HG02943 (cell line): ENCODE data around the gene ABCG4.
"Not testable (repeated sequence)": the region's sequence is repeated elsewhere in the genome, so short reads cannot be mapped to it uniquely, and the experiment has no call there.

Experiments used
- ATAC-seq: cut with Tn5 transposase; IDR thresholded peaks from one replicate; pipeline ENCODE4 v1.9.1; 2021; ENCODE audit warnings: mild to moderate bottlenecking, low read depth, moderate library complexity; ENCODE audit not compliant: unreplicated experiment

The ABCG4 gene

DNA sequence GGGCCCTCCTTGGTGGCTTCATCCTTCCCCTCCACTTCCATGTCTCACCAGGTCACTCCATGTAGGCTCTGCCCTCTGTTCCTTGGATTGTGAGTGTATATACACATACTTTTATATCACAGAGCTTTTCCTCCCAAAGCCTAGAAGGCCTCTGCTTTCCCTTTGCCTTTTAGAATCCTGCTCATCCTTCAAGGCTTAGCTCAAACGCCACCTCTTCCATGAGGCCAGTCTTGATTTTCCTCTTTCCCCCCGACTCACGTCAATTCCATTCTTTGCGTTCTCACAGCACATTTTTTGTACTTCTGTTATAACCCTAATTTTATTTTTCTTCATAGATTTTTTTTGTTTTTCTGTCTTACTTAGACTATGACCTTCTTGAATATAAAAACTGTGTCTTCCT lies 3.8 kb downstream of the ABCG4 start:
- ATAC-seq, result no peak

DNA sequence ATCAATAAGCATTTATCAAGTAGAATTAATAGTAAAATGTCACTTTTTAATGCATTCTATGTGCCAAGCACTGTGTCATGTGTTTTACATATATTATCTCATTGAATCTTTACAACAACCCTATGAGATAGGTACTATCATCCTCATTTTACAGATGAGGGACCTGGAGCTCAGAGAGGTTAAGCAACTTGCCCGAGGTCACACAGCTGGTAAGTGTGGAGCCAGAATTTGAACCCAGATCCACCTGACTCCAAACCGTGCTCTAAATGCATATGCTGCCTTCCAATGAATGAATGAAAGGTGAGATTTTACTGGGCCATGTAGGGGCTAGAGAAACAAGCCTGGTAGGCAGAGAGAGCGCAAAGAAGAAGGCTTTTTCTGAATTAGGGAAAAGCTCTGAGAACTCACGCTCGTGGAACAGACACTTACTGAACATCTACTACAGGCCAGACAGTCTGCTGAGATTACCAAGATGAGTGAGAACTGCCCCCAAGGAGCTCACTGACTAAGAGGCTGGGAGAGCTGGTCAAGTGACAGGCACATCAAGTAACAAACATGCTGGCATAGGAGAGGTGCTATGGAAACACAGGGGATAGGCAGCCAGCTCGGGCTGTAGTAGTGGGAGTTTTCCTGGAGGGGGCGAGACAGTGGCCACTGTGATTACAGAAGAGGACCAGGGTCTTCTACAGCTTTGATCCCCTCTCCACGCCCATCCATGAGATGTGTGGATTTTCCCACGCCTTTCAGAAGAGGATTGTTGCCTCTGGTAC lies 4.4 kb downstream of the ABCG4 start:
- ATAC-seq, result no peak

DNA sequence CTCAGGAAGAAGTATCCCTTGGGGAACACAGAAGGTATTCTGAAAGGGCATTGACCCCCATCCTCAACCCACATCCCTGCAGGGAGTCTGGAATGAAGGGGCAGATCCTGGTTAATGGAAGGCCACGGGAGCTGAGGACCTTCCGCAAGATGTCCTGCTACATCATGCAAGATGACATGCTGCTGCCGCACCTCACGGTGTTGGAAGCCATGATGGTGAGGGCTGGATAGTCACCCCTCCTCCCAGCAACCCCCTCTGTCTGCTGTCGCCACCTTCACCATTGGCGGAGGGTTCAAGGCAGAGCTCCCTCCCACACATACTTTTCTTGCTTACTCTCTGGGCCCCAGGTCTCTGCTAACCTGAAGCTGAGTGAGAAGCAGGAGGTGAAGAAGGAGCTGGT lies 5.3 kb downstream of the ABCG4 start:
- no peak for ATAC-seq

DNA sequence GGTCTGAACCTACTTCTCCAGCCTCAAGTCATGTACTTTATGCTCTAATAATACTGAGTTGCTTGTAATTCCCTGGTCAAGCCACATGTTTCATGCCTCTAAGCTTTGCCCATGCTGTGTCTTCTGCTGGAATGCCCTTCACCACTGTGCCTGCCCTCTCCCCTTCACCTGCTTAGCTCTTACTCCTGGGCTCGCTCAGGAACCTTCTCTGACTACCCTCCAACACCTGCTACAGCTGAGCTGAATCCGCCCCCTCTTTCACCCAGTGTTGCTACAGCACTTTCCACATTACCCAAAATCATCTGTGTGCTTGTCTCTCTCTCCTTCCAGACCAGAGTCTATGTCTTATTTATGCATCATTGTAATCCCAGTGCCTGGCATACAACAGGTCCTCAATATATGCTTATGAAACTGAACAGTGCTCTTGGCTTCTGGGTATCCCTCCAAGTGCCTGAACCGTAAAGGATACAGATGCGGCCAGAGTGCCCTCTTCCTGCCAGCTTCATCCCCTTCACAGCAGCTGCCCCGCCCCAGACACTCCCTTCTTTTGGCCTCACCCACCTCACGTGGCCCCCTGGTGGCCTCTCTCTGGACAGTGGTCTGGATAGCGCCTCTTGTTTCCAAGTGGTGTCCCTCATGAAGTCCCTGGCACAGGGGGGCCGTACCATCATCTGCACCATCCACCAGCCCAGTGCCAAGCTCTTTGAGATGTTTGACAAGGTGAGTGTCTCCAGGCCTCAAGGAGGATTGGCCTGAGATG lies 7.1 kb downstream of the ABCG4 start:
- no peak for ATAC-seq

DNA sequence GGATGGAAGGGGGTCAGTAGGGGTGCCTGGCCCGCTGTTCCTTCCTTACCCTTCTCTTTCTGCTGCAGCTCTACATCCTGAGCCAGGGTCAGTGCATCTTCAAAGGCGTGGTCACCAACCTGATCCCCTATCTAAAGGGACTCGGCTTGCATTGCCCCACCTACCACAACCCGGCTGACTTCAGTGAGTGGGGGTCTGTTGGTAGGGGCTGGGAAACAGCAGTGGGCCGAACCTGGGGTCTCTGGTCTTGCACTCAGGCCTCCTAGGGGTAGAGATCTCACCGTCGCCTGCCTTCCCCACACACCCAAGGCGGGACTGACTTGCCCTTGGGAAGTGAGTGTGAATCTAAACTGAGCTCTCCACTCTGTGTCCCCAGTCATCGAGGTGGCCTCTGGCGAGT lies 7.6 kb downstream of the ABCG4 start:
- ATAC-seq, result no peak

DNA sequence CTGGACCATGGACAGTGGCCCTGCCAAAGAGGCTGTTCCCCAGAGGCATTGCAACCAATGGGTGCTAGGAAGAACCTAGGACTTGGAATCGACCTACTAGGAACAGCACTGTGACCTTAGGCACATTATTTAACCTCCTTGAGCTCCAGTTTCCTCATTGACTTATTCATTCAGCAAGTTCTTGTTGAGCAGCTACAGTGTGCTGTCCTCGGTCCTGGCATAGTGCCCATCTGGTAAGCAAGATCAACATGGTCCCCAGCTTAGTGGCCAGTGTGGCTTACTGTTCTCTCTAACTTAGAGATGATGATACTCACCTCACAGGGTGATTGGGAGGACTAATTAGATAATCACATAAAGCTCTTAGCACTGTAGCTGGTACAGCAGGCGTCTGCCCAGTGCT lies 8.2 kb downstream of the ABCG4 start:
- no peak for ATAC-seq

DNA sequence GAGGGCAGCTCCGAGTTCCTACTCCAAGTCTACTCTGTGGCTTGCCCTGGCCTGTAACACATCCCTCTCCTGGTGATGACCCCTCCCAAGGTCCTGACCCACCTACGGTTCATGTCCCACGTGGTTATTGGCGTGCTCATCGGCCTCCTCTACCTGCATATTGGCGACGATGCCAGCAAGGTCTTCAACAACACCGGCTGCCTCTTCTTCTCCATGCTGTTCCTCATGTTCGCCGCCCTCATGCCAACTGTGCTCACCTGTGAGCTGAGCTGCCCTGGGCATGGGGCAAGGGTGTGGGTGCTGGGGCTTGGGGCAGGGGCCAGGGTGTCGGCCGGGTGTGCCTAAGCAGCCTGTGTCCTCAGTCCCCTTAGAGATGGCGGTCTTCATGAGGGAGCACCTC lies 9.6 kb downstream of the ABCG4 start:
- no peak for ATAC-seq

DNA sequence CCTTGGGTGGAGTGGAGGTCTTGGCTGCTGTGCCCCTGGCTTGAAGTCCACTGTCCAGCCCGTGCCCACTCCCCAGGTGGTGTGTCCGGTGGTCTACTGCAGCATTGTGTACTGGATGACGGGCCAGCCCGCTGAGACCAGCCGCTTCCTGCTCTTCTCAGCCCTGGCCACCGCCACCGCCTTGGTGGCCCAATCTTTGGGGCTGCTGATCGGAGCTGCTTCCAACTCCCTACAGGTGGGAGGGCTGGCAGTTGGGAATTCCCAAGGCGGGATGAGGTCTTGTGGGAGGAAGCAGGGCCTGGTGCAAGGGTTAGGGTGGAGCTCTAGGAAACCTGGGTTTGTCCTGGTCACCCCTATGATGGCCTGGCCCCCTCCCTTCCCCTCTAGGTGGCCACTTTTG lies 11.3 kb downstream of the ABCG4 start:
- ATAC-seq, result no peak

DNA sequence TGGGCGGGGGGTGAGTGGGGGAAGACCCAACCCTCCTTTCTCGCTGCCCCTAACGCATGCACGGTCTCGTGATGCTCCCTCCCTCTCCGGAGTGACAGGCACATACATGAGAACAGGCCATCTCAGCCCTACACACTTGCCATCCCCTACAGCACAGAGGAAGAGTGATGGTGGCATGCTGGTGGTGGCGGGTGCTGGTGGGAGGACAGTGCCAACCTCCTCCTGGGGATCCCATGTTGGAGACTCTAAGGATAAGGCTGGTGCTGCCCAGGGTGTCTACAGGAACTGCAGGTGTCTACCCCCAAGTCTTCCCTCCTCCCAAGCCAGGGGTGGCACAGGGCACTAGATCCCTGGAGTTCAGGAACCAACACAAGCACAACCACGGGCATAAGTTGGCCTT lies 13.0 kb downstream of the ABCG4 start:
- ATAC-seq, result no peak

DNA sequence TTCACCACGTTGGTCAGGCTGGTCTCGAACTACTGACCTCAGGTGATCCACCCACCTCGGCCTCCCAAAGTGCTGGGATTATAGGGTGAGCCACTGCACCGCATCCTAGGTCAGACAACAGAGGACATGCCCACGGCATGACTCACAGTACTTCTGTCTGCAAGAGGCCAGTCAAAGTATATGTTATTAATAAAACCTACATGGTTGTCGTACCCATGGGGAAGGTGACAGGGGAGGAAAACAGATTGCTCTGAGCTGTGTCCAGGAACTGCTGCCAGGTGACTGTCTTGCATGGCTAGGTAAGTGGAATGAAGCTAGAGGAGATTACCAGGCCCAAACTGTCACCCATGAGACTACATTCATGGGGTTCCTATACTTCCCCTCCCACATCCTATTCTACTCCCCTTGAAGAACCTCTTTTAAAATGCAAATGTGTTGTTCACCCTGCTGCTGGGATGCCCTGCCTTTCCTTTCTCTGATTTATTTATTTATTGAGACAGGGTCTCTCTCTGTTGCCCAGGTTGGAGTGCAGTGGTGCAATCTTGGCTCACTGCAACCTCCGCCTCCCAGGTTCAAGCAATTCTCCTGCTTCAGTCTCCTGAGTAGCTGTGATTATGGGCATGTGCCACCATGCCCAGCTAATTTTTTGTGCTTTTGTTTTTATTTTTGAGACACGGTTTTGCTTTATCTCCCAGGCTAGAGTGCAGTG lies 17.7 kb downstream of the ABCG4 start:
- ATAC-seq, result no peak

DNA sequence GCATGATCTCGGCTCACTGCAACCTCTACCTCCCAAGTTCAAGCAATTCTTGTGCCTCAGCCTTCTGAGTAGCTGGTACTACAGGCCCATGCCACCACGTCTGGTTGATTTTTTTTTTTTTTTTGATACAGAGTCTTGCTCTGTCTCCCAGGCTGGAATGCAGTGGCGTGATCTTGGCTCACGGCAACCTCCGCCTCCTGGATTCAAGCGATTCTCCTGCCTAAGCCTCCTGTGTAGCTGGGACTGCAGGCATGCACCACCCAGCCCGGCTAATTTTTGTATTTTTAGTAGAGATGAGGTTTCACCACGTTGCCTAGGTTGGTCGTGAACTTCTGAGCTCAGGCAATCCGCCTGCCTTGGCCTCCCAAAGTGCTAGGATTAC lies 18.2 kb downstream of the ABCG4 start:
- not testable (repeated sequence) for ATAC-seq

DNA sequence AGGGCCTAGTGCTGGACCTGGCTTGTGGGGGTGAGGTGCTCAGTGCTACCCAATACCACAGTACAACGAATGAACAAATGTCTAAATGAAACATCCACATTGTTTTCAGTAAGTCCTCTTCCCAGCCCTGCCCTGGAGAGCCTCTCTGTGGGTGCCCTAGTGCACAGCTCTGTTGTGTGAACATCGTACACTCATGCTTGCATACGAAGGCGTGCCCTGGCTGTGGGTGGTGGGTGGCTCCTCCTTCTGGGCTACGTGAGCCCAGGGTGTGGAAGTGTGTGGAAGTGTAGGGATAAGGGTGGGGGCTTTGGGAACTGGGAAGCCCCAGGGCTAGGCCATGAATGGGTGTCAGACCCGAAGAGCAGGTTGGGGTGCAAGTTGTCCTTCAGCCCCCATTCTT lies 19.1 kb downstream of the ABCG4 start:
- no peak for ATAC-seq

DNA sequence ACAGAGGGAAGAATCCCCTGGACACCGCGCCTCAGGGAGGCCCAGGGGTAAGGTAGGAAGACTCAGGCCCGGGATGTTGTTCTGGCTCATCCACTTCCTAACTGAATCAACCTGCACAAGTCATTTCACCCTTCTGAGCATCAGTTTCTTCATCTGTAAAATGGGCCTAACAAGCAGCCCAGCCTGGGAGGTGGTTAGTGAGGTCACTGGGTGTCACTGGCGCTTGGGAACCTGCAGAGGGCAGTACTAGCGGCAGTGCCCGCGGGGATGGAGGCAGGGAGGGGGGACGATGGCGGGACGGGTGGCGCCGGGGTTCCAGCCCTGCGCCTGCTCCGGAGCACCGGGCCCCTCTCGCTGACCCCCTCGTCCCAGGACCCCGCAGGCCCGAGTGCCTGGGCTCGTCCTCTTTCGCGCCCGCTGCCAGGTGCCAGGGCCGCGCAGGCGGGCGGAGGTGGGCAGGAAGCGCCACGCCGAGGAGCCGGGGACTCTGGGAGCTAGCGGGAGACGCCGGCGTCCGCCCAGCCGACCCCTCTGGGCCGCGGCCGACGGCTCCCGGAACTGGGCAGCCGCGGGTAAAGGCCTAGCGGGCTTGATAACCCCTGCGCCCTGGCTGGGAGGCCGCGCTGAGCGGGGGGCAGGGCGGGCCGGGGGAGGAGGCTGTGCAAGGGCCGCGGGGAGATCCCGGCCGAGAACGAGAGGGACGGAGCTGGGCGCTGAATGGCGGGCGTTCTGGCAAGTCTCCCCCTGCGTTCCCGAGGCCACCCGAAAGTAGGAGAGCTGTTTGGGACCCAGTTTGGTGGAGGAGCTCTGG lies 19.8 kb downstream of the ABCG4 start, which contains the start of gene NLRX1:
NLRX1 (plus strand) TSS at position 255 of the 811 bp plus-strand sequence. CDS start 2,679 bp downstream, outside the sequence.
- ATAC-seq, result peak; percentile 78

DNA sequence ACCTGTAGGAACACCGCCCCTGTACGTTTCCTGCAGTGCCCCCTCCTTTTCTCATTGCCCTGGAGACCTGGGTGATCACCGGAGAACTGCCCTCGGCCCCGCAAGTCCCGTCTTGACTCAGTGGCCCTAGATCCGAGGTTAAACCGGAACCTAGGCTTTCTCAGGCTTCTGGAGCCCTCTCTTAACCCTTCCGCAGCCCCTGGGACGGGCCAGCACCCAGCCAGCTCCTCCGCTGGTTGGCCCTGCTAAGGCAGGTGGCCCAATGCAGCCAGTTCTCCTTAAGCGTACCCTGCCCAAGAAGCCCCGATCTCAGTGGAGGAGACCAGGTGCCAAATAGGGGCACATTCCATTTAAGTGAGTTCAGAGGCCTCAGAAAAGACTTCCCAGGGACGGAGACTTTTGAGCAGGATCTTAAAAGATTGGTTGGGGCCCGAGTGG lies 20.4 kb downstream of the ABCG4 start:
- ATAC-seq, result peak; percentile 16

DNA sequence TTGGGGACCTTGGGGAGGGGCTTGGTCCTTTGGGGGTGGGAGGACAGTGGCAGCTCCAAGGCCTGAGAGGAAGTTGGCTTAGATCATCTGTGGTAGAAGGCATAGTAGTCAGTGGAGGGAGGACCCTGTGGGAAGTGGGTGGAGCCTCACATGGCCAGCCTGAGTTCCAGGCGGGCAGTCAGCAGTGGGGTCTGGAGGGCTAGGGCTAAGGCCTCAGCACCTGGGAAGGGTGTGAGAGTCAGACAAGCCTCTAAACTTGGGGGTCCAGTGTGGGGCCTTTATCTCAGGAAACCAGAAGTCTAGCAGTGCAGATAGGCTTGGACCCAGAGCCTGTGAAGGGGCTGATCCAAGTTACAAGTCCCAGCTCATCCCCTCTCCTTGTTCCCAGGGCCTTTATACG lies 23.7 kb downstream of the ABCG4 start:
- no peak for ATAC-seq

DNA sequence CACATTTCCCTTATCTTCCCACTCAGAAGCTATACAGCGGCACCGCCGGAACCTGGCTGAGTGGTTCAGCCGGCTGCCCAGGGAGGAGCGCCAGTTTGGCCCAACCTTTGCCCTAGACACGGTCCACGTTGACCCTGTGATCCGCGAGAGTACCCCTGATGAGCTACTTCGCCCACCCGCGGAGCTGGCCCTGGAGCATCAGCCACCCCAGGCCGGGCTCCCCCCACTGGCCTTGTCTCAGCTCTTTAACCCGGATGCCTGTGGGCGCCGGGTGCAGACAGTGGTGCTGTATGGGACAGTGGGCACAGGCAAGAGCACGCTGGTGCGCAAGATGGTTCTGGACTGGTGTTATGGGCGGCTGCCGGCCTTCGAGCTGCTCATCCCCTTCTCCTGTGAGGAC lies 24.6 kb downstream of the ABCG4 start:
- ATAC-seq, result no peak

DNA sequence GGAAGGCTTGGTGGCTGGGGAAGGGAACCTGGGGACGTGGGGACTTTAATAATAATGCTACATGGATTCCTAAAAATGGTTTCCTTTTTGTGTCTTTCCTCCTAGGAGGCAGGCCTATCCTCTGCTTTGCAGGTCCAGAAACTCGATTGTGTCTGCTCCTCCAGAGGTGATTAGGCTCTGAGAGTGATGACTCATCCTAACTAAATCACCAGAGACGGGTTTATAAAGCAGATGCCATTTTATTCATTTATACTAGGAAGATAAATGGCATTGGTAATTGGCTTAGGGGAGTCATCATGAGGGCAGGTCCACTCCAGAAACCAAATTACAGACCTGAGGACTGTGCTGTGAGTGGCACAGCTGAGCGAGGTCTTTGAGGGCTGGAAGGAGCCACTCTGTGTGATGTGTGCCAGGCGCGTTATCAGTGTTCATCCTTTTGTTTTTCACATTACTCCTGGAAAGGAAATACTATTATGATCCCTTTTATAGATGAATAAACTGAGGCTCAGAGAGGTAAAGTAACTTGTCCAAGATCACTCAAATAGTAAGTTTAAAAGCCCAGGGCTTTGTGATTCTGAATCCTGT lies 26.7 kb downstream of the ABCG4 start:
- ATAC-seq, result no peak

DNA sequence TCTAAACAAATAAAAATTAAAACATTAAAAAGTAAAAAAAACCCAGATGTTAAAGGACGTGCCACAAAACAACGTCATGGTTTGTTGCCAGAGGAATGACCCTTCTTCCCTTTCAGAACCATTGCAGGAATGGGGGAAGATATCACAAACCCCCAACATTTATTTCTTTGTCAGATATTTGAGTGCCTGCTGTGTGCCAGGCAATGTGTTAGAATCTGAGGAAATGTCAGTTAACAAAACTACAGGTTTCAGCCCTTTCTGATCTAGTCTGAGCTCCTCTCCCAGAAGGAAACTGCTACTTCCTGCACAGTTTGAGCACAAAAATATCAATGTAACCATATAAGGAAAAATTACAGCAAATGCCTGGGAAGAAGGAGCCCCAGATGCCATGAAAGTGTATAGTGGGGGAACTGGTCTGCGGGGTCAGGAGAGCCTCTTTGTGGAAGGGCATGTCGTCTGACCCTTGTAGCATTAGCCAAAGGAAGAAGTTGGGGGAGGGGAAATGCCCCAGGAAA lies 29.4 kb downstream of the ABCG4 start:
- no peak for ATAC-seq

DNA sequence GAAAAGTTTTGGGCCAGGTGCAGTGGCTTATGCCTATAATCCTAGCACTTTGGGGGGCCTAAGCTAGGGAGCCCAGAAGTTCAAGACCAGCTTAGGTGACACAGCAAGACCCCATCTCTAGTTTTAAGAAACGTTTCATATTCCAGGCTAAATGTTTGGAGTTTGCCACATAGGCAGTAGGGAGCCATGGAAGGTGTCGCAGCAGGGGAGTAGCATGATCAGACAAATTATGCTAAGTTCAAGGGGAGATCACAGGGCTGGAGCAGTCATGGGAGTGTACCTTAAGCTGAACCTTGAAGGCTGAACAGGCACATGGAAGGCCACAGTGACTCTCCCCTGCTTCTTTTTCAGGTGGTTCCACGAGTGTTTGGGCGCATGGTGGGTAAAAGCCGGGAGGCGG lies 30.5 kb downstream of the ABCG4 start:
- ATAC-seq, result no peak

DNA sequence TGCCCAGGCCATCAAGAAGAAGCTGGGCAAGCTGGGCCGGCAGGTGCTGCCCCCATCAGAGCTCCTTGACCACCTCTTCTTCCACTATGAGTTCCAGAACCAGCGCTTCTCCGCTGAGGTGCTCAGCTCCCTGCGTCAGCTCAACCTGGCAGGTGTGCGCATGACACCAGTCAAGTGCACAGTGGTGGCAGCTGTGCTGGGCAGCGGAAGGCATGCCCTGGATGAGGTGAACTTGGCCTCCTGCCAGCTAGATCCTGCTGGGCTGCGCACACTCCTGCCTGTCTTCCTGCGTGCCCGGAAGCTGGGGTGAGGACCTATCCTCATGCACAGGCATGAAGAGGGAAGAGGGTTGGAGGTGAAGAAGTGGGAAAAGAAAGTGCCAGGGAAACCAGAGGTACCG lies 31.1 kb downstream of the ABCG4 start:
- ATAC-seq, result no peak
